HG02884 (cell line): Measurements from ENCODE around the gene EIF3F.

Source experiments
- ATAC-seq: cut with Tn5 transposase; IDR thresholded peaks from one replicate; pipeline ENCODE4 v1.9.1; 2021; ENCODE audit warnings: mild to moderate bottlenecking, moderate library complexity; ENCODE audit not compliant: unreplicated experiment

EIF3F gene, protein sequence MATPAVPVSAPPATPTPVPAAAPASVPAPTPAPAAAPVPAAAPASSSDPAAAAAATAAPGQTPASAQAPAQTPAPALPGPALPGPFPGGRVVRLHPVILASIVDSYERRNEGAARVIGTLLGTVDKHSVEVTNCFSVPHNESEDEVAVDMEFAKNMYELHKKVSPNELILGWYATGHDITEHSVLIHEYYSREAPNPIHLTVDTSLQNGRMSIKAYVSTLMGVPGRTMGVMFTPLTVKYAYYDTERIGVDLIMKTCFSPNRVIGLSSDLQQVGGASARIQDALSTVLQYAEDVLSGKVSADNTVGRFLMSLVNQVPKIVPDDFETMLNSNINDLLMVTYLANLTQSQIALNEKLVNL

DNA sequence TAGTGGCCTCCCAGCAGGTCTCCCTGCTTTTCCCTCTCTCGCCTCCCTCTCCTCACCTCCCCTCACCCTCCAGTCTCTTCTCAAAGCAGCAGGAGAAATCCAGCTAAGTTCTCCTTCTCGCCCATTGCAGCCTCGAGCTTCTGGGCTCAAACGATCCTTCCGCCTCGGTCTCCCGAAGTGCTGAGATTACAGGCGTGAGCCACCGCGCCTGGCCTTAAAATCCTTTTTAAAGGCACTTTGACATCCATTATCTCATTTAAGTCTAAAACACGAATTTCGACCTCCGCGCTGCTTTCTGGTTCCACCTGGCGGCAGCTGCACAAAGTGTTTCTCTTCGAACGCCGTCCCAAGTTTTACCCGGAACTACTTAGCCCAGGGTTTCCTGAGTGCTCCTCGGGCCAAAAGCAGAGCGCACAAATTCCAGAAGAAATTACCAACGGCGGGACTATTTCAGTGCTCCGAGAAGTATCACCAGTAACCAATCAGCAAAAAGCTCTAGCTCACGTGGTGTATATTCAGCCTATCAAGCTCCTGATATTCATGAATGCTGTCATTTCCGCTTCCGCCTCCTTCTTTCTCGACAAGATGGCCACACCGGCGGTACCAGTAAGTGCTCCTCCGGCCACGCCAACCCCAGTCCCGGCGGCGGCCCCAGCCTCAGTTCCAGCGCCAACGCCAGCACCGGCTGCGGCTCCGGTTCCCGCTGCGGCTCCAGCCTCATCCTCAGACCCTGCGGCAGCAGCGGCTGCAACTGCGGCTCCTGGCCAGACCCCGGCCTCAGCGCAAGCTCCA is at the start of gene EIF3F:
Gene EIF3F, plus strand, starts transcription at position 570 of the 792 bp plus-strand sequence. Its CDS starts 16 bp downstream, at position 586.
- ATAC-seq: peak; percentile 95

DNA sequence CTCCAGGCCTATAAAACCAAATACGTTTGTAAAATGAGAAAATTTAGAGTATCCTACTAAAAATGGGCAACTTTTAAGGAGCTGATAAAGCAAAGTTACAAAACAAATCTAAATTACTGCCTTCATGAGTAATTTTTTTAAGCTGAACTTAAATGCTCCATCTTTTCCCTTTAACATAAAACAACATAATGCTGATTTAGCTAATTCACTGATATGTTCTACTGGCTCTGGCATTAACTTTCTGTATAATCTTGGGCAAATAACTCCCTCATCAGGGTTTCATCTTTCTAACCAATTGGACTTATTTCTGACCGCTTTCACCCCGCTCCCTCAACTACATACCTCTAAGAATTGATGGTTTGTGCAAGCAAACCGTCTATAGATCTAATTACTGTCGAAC is 46.0 kb upstream of the EIF3F start:
- ATAC-seq: no peak

DNA sequence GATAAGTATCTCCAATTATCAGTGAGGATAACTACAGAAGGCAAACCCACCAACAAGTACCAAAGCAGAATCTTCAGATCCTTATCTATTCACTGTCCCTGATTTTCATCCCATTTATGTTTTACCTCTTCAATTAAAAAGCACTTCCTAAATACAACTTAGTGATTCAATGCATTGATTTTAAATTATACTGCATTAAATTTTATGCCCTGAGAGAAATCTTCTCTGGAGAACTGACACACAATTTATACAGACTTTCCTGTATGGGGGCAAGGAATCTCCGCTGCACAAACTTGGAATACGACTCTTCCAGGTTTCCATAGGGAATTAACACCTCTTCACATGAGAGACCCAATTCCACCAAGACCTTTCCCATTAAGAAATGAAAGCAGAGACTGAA is 45.5 kb upstream of the EIF3F start, which contains the start of gene OR10A3:
Gene OR10A3, minus strand, starts transcription at position 101 of the 400 bp plus-strand sequence. CDS start 2,188 bp downstream, outside the sequence.
- ATAC-seq: no peak

DNA sequence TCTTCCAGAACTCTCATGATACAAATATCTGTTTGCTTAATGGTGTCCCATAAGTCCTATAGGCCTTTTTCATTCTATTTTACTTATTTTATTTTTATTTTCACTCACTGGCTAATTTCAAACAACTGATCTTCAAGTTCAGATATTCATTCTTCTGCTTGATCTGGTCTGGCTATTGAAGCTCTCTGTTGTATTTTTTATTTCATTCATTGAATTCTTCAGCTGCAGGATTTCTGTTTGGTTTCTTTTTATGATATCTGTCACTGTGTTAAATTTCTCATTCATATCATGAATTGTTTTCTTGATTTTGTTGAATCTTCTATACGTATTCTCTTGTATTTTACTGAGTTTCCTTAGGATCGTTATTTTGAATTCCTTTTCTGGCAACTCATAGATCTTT is 43.0 kb upstream of the EIF3F start:
- no peak for ATAC-seq

DNA sequence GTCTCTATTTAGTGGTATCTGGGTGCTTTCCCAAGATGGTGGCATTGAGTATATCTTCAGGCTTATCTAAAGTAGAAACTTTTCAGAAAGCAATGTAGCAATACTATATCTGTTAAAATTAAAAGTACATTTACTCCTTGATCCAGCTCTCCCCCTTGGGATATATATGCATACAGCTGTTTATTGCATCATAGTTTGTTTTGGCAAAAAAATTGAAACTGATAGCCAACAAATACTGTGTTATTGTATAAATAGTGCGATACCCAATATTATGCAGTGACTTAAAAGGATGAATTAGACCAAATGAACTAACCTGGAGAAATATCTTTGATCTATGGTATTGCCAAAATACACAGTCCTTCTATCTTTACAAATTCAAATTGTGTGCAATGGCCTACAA is 37.2 kb upstream of the EIF3F start:
- no peak for ATAC-seq

DNA sequence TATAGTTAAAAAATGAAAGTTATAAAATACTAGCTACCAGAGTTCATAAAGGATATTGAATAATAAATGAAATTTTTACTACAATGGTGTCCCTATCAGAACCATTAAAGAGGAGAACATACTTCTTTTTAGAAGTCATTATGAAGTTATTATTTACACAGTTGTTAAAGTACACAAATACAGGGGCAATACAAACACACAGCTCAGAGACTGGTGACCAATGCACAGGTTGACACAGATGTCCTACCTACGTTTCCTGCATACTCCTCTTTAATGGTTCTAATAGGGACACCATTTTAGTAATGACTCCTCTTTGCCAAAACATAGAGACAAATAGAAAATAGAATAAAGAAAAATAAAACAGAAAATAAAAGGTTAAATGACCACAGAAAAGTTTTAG is 31.9 kb upstream of the EIF3F start:
- no peak for ATAC-seq

DNA sequence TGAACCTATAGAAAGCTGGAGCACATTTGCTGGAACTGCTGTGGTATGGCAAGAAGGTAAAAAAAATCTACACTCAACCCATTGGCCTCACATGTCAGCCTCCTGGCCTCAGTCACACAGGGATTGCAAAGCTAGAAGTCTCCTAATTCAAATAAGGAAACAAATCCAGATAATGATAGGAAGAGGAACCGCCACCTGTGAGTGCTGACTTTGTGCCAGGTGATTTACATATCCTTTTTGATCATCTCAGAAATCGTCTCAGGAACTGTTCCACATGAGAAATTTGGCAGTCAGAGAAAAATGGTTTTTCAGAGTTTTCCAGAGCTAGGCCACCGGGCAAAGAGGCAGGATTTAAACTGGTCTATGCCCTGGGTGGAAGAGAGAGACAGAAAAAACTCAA is 22.9 kb upstream of the EIF3F start:
- no peak for ATAC-seq

DNA sequence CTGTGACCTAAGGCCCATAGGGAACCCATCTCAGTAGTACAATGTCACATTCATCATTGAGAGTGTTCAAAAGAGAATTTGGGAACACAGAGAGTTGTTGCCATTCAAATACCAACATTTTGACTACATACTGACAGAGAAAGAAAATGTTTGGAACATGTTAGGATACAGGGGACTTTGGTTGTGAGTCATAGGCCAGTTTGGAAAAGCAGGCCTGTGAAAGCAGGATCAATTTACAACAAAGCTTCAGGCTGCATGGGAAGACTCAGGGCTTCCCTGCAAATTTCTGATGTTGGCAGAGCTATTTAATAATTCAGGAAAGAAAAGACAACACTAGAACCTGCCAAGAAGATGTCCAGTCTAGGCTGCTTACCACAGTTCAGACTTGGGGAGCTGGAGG is 22.3 kb upstream of the EIF3F start:
- no peak for ATAC-seq

DNA sequence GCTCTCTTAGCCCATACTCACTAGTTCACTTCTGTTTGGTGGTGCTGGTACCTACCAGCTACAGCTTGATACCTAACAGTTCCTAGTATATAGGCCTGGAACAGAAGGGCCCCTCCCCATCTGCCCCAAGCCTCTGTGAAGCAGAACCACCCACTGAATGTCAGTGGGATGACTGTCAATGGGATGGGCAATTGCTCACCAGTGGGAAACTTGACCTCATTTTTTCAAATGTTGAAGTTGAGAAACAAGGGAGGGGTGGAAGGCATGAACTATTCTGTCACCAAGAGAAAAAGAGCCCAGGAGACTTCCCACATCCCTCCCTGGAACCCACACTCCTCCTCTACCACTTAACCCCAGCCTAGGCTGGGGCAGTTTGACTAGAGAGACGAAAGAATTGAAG is 21.8 kb upstream of the EIF3F start, which contains the start of gene NLRP10:
Gene NLRP10, minus strand, starts transcription at position 62 of the 400 bp plus-strand sequence. CDS start 1,952 bp downstream, outside the sequence.
- ATAC-seq: no peak

DNA sequence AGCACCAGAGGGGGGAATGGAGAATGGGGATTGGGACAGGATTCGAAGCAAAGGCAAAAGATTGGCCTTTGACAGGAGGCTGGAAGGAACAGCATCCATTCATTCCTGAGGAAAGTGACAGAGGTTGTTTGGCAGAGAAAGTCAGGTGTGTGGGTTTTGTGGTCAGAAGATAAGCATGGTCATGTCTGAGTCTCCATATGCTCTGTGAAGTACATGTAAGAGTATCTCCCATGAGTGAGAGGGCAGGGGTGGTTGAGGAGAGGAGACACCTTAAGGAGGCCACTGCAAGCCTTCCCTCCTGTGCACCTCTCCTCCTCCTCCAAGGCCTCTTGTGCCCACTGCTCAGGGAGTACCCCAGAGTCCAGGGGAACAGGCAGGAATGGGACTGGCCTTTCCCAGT is 20.0 kb upstream of the EIF3F start:
- ATAC-seq: no peak

DNA sequence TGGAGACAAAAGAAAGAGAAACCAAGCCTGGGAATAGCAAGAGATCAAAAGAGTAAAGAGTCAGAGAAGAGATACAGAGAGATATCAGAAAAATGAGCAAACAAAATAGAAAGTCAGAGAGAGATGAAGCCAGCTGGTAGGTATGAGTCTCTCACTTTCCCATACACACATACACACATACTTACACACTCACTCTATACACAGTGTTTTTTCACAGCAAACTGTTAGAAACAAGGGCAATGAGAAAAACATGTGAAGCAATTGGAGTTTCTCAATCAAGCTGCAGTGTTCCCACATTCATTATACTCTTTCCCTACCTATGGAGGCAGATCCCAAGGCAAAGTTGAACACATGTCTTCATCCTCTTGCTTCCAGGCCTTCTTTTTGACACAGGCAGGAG is 19.3 kb upstream of the EIF3F start:
- no peak for ATAC-seq

DNA sequence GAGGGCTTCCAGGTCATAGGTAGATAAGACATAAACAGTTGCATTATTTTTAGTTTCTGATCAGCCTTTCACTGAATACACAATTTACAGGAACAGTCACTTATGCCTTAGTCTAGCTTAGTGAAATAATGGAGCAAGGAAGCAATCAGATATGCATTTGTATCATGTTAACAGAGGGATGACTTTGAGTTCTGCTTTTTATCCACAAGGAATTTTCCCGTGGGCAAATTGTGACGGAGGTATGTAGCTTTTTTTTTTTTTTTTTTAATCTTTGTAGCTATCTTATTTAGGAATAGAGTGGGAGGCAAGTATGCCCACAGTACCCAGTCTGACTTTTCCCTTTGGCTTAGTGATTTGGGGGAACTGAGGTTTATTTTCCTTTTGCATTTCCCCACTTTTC is 18.5 kb upstream of the EIF3F start:
- ATAC-seq: no peak

DNA sequence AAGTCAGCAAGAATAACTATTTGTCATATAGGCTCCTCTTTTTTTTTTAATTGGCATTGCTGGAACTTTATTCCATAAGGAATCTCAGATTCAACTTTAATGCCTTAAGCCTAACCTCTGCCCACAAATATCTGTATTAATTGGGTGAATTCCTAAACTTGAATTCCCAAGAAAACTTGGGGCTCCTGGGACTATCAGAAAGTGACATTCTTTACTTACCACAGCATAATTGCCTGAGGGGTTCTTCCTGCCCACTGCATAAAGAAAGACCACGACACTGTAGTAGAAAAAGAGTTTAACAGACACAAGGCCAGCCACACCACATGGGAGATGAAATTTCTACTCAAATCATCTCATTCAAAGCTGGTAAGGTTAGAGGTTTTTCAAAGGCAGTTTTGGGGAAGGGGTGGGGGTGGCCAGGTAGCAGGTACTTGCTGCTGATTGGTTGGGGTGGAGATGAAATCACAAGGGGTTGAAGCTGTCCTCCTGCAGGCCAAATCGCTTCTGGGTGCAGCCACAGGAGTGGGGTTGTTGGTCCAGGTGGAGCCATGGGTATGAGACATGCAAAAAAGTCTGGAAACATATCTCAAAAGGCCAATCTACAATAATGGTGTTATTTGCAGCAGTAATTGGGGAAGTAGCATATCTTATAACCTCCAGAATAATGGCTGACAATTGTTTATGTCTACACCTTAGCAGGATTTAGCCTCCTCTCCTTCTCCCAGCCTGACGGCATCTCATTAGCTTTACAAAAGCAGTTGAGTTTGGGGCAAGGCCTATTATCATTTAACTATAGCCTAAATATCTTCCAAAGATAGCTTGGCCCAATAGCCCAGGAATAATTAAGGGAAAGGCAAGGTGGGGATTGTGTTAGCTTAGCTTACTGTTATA is 17.1 kb upstream of the EIF3F start:
- ATAC-seq: no peak

DNA sequence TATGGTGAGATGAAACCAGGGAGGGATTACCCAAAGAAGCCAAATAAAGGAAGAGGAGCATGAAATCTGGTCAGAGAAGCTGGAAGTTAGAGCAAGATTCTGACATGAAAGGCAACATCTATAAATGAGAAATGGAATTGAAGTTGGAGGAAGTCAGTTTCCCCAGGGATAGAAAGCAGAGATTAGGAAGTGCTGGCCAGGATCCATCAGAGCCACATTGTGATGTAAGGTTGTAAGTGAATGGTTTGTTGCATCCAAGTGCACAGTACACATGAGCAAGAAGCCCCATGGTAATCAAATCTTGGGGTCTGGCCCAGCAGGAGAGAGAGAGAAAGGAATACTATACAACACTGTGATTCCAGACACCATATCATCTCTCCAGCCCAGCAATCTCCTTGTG is 15.3 kb upstream of the EIF3F start:
- no peak for ATAC-seq

DNA sequence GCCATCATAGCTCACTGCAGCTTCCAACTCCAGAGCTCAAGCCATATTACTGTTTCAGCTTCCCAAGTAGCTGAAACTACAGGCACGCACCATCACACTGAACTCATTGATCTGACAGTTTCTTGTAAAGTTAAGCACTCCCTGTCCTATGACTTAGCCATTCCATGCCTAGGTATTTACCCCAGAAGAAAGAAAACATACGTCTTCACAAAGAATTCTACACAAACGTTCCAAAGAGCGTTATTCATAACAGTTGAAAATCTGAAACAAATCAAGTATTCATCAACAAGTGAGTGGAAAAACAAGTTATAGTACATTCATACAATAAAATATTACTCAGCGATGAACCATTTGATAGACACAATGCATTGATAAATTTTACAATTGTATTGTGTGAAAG is 14.1 kb upstream of the EIF3F start:
- ATAC-seq: no peak

DNA sequence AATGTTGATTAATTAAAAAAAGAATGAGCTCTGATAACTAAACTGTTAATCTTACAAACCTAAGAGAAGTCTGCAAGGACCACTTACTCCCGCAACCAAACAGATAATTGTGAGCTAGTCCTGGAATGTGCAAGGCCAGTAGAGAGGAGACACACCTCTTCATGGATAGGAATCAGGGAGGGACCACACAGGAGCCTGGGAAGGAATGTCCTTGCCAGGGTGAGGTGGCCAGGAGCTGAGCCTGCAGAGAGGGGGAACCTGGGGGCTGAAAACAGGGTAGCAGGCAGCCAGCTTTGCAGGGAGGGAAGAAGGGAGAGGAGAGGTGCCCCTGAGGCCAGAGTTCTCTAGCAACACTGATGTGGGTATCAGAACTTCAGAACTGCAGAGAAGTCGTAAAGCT is 12.5 kb upstream of the EIF3F start:
- no peak for ATAC-seq

DNA sequence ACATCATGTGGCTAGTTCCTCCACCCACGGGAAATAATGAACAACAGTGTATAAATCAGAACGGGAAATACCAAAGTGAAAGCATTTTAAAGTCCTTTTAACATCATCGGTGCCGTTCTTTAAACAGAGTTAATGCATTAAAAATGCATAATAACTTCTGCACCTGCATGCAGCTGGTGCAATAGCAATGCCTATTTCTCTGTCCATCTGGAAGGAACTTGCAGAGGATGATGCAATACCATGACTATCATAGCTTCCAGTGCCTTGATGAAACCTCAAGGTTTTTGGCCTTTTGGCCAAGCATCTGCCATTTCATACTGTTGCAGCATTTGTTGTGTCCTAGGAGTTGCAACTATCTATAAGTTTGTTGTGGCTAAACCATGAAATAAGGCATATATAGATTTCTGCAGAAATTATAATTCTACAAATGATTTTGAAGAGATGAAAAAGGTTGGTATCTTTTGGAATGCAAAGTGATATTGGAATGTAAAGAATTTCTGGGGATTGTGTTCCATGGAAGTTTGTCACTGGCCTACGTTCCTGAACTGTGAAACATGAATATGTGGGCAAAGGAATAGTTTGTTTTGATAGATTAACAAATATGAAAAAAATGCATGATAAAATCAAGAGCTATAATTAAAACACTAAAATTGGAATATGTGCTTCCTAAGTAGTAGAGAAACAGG is 9.8 kb upstream of the EIF3F start:
- ATAC-seq: no peak

DNA sequence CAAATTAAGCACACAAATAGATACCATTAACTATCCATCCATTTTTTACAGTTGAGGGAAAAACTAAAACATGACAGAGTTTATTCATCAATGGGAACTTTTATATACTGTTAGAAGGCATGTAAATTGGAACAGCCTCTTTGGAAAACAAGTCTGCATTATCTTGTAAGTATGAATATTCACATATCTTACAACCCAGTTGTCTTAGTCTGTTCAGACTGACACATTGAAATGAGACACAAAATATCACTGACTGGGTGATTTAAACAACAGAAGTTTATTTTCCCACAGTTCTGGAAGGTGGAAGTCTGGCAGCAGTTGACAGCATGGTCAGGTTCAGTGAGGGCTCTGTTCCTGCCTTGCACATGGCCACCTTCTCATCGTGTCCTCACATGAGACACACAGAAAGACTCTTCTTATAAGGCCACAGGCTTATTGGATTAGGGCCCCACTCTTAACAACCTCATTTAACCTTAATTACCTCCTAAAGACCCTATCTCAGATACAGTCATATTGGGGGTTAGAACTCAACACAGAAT is 5.4 kb upstream of the EIF3F start:
- no peak for ATAC-seq

DNA sequence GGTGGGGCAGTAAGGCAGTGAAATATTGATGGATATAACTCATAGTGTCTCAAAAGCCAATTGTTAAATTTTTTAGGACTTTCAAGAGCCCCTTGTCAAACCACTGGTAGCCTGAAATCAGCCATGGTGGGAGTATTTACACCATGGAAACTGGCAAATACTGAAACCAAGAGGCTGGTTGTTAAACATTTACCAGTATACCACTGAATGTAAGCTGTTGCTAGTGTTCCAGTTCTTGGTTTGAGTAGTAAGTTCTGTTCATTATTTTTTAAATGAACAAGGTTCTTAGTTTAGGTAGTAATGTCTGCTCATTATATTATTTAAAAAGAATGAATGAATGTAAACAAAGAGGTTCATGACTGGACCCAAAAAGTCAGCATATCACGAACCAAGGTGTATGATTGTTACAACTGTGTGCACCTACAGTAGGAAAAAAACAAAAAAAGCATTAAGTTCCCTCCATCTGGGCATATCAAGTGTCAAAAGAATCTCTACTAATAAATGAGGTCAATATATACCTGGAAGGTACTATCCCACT is 4.5 kb upstream of the EIF3F start:
- no peak for ATAC-seq
